BJ (cell line): ENCODE results near the gene NXNL1. TPM values are rescaled to one million over a fixed set of nuclear protein-coding genes. Genes with fewer than 3 reads are reported as not detected.

ENCODE experiments used
- CTCF ChIA-PET: fragments of 350-600 bp; formaldehyde crosslinking; extraction: SDS; loops from one replicate; lab custom pipeline; 2021; ENCODE audit warnings: antibody characterized with exemption, inconsistent platforms; lab: Yijun Ruan, JAX
- POLR2A ChIA-PET: fragments of 300-600 bp; sonication (Branson Sonifier 250); formaldehyde crosslinking; extraction: SDS; loops from one replicate; lab custom pipeline; 2021; ENCODE audit warnings: antibody characterized with exemption; lab: Charles Lee
- DNase-seq: peaks from one replicate; pipeline ENCODE4 v3.0.0-alpha.2; 2011; ENCODE audit warnings: low read depth
- H3K27me3 ChIP-seq: 2 replicates; pipeline ENCODE4 v1.6.0; 2011; ENCODE audit warnings: low read length; ENCODE audit not compliant: control insufficient read depth, insufficient read depth
- H3K36me3 ChIP-seq: 2 replicates; pipeline ENCODE4 v1.5.1; 2011; ENCODE audit warnings: low read length; ENCODE audit not compliant: control insufficient read depth, insufficient read depth
- H3K4me3 ChIP-seq: 2 replicates; pipeline ENCODE4 v1.5.1; 2011; ENCODE audit warnings: low read depth, mild to moderate bottlenecking, control low read depth, low read length
- polyA plus RNA-seq: library from polyadenylated mRNA; depleted of rRNA; stranded (reverse); fragments of >200 nt; gene quantifications from 2 replicates; pipeline ENCODE4 v1.2.3, GENCODE V29; 2011
- TF ChIP-seq, protein P1 (sequence below): IDR thresholded peaks from 2 replicates; pipeline ENCODE4 v1.5.1; 2011; ENCODE audit warnings: low read depth, mild to moderate bottlenecking, control low read depth, inconsistent platforms, low read length, moderate library complexity; ENCODE audit not compliant: insufficient read depth

The NXNL1 gene
- polyA plus RNA-seq, 1 experiment: not detected

DNA sequence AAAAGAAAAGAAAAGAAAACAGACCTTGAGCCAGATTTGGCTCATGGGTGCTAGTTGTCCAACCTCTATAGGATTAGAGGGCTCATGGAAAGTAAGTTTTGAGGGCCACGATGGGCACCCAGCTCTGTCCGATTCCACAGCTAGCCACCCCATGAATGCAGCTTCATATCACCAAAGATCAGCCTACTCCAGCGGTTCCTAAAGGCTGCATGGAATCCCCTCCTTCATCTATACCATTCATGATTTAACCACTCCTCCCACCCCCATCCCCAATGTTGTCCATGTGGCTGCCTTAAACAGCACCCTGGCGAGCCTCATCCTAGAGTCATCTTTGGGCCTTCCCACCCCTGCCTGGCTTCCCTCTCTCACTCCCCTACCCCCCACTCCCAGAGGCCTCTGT is 38.8 kb downstream of the NXNL1 start:
- ChIA-PET CTCF (no interaction called here), POLR2A (no interaction called here)
- TF ChIP-seq, protein P1, sequence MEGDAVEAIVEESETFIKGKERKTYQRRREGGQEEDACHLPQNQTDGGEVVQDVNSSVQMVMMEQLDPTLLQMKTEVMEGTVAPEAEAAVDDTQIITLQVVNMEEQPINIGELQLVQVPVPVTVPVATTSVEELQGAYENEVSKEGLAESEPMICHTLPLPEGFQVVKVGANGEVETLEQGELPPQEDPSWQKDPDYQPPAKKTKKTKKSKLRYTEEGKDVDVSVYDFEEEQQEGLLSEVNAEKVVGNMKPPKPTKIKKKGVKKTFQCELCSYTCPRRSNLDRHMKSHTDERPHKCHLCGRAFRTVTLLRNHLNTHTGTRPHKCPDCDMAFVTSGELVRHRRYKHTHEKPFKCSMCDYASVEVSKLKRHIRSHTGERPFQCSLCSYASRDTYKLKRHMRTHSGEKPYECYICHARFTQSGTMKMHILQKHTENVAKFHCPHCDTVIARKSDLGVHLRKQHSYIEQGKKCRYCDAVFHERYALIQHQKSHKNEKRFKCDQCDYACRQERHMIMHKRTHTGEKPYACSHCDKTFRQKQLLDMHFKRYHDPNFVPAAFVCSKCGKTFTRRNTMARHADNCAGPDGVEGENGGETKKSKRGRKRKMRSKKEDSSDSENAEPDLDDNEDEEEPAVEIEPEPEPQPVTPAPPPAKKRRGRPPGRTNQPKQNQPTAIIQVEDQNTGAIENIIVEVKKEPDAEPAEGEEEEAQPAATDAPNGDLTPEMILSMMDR: no peak
- H3K36me3 ChIP-seq: peaks cover 5% of the 10 kb centered on the region
- DNase-seq: no peak
- no peaks in the 10 kb centered on the region for H3K27me3 ChIP-seq
- no peak overlapping the region for H3K4me3 ChIP-seq

DNA sequence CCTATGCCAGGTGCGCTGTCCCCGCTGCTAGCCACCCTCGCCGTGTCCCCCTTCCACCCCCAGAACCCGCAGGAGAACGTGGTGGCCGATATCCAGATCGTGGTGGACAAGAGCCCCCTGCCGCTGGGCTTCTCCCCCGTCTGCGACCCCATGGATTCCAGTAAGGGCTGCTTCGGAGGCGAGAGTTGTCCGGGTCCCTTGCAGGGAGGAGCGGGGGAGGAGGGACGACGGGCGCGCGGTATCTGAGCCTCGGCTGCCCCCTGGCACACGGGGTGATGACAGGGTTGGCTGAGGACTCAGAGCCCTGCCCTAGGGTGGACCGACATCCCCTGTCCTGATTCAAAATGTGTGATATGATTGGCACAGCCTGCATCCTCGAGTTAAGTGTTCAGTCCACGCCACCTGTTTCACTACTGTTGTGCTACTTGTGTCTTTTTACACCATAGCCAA is 40.2 kb downstream of the NXNL1 start:
- ChIA-PET CTCF (interaction anchor here (1.0 kb wide), 1 partner anchor 34 kb away, joined by 3 read pairs; no protein-coding TSS in a partner anchor), POLR2A (interaction anchor here (0.5 kb wide), 1 partner anchor 619 kb away, joined by 3 read pairs; no protein-coding TSS in a partner anchor)
- H3K27me3 ChIP-seq: no peaks in the 10 kb centered on the region
- H3K36me3 ChIP-seq: peaks cover 5% of the 10 kb centered on the region
- H3K4me3 ChIP-seq: peak overlapping the region; percentile 91
- DNase-seq: no peak
- TF ChIP-seq, protein P1: peak; percentile 24; the same call in 1 of the 2 replicates

DNA sequence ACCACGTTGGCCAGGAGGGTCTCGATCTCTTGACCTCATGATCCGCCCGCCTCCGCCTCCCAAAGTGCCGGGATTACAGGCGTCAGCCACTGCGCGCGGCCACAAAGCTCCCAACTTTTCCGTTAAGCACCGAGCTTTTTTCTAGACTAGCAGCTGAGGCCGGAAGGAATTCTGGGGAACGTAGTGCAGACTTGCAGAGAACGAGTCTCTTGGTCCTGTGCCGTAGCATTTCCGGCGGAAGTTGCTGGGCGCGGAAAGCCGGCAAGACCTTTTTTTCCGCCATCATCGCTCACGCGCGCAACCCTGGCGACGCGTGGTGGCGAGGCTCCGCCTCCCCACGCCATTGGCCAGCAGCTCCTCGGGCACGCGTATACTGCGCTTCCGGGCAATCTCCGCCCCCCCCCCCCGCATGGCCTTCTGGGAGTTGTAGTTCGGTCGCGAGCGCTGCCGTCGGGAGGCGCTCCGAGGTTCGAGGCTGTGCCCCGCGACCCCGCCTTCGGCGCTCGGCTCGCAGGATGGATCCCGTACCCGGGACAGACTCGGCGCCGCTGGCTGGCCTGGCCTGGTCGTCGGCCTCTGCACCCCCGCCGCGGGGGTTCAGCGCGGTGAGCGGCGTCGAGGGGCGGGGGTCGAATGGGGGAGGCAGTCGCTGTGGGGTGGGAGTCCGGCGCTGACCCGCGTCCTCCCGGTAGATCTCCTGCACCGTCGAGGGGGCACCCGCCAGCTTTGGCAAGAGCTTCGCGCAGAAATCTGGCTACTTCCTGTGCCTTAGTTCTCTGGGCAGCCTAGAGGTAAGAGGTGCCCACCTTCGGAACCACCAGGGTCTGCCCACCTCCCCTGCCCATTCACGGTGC is 40.9 kb downstream of the NXNL1 start, which contains the start of gene MVB12A:
Gene MVB12A, plus strand, starts transcription at position 427 of the 854 bp plus-strand sequence. Its CDS starts 89 bp downstream, at position 516.
- ChIA-PET CTCF (interaction anchor here (0.8 to 1.4 kb wide), 6 partner anchors 8 to 133 kb away, joined by 3 to 6 read pairs (median 3); no protein-coding TSS in a partner anchor), POLR2A (interaction anchor here (0.5 kb wide), 2 partner anchors 50 to 620 kb away, joined by 3 read pairs; partner anchors contain the start of gene SLC27A1)
- no peaks in the 10 kb centered on the region for H3K27me3 ChIP-seq
- peak; percentile 98 for DNase-seq
- peak within 1 kb of the TSS; percentile 91 for H3K4me3 ChIP-seq
- H3K36me3 ChIP-seq: peaks cover 5% of the 10 kb centered on the region
- TF ChIP-seq, protein P1: no peak

DNA sequence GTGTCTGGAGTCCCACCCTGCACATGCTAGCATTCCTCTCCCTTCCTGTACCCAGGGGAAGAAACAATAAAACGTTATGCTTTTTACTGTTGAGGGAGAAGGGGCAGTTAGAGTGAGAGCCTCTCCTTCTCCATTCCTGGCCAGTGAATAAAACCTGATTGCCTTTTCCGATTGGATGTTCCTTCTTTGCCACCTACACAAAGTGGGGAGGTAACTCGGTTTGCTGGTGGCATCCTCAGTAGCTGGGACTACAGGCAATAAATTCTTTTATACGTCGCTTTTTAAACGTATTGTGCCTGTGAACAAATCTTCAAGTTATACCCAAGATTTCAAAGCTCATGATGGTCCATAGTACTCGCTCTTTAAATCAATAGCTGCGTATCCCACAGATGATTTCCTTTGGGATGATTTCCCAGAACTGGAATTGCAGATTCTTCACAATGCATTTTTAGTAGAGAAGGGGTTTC is 41.5 kb downstream of the NXNL1 start:
- POLR2A ChIA-PET: interaction anchor here (0.5 kb wide), 1 partner anchor 51 kb away, joined by 3 read pairs; the partner anchor contains the start of gene SLC27A1
- CTCF ChIA-PET: interaction anchor here (0.8 to 1.4 kb wide), 5 partner anchors 8 to 46 kb away, joined by 3 to 6 read pairs (median 3); no protein-coding TSS in a partner anchor
- no peak for DNase-seq

More for the DNA sequence above, 41.5 kb downstream of the NXNL1 start:
- Histone ChIP-seq H3K27me3 (0 out of 2 replicates have a peak, but pooled peaks cover under 1% of the 10 kb centered on the region), H3K36me3 (peaks cover 5% of the 10 kb centered on the region), H3K4me3 (peak overlapping the region; percentile 47)
- TF ChIP-seq, protein P1: no peak
